T-cell (primary cell): ENCODE measurements around the gene NUDT14. TPM values are rescaled to one million over a fixed set of nuclear protein-coding genes. Genes with fewer than 3 reads are reported as not detected.

Experiments
- ATAC-seq, 4 experiments: fragments of 200-7000 bp in 3 of 4; fragments of 150-1000 bp in 1 of 4; cut with Tn5 transposase; replicated peaks in 1 of 4; 1 replicate in 3 of 4; 2 replicates in 1 of 4; pipeline ENCODE4 v1.10.0; 2021; ENCODE audit warnings: moderate library complexity in 3 of 4, mild to moderate bottlenecking in 2 of 4, moderate number of reproducible peaks in 1 of 4
- CTCF ChIA-PET, 2 donors: fragments of 300-600 bp; sonication (Branson Sonifier 250); formaldehyde crosslinking; loops; one replicate each; lab custom pipeline; 2022; ENCODE audit warnings: antibody characterized with exemption in 2 of 2; lab: Charles Lee
- POLR2A ChIA-PET, 2 donors: fragments of 300-600 bp; sonication (Branson Sonifier 250); formaldehyde crosslinking; loops; one replicate each; lab custom pipeline; 2022; ENCODE audit warnings: antibody characterized with exemption in 2 of 2; lab: Charles Lee
- DNase-seq, 35 experiments: peaks; one replicate each; pipeline versions ENCODE4 v3.0.0 to v3.0.0-alpha.2; 2013 to 2023
- H3K27ac ChIP-seq: one replicate; pipeline ENCODE4 v1.5.1; 2013; ENCODE audit warnings: low read length
- H3K27me3 ChIP-seq, 2 experiments: replicated peaks in 1 of 2; 1 replicate in 1 of 2; 2 replicates in 1 of 2; pipeline versions ENCODE4 v1.6.1 to v1.7.0; 2013; ENCODE audit warnings: low read length in 1 of 2, mixed read lengths in 1 of 2; ENCODE audit not compliant: control insufficient read depth in 2 of 2, insufficient read depth in 2 of 2; ENCODE audit errors: extremely low read depth in 1 of 2
- H3K36me3 ChIP-seq, 2 donors: 1 replicate in 1 of 2; 2 replicates in 1 of 2; pipeline versions ENCODE4 v1.6.1 to v1.7.0; 2013; ENCODE audit warnings: low read length in 1 of 2; ENCODE audit not compliant: control insufficient read depth in 2 of 2, insufficient read depth in 1 of 2; ENCODE audit errors: extremely low read depth in 1 of 2
- H3K4me1 ChIP-seq, 2 experiments: 1 replicate in 1 of 2; 2 replicates in 1 of 2; pipeline versions ENCODE4 v1.6.1 to v1.7.0; 2013; ENCODE audit warnings: low read length in 2 of 2, mixed read lengths in 1 of 2; ENCODE audit not compliant: insufficient read depth in 2 of 2, control insufficient read depth in 1 of 2; ENCODE audit errors: extremely low read depth in 1 of 2
- H3K4me3 ChIP-seq, 2 donors: 1 replicate in 1 of 2; 2 replicates in 1 of 2; pipeline versions ENCODE4 v1.5.1 to v1.7.0; 2013; ENCODE audit warnings: mild to moderate bottlenecking in 2 of 2, low read length in 1 of 2, moderate library complexity in 1 of 2; ENCODE audit not compliant: control insufficient read depth in 1 of 2; ENCODE audit errors: extremely low read depth in 1 of 2
- H3K9me3 ChIP-seq: 2 replicates; pipeline ENCODE4 v1.7.0; 2013
- H3K27ac Mint-ChIP-seq, 2 donors: one replicate each; pipeline ENCODE4 v1.8.0; 2020 to 2021; ENCODE audit warnings: mild to moderate bottlenecking in 2 of 2, mixed read lengths in 2 of 2
- H3K27me3 Mint-ChIP-seq, 2 donors: one replicate each; pipeline ENCODE4 v1.8.0; 2021 to 2022; ENCODE audit warnings: mixed read lengths in 2 of 2
- H3K36me3 Mint-ChIP-seq: one replicate; pipeline ENCODE4 v1.8.0; 2021; ENCODE audit warnings: mixed read lengths
- H3K4me1 Mint-ChIP-seq, 3 donors: one replicate each; pipeline ENCODE4 v1.8.0; 2020 to 2022; ENCODE audit warnings: mixed read lengths in 3 of 3, mild to moderate bottlenecking in 1 of 3
- H3K4me3 Mint-ChIP-seq, 3 donors: one replicate each; pipeline ENCODE4 v1.8.0; 2020 to 2022; ENCODE audit warnings: mild to moderate bottlenecking in 3 of 3, mixed read lengths in 3 of 3, moderate library complexity in 3 of 3
- H3K9me3 Mint-ChIP-seq, 3 donors: one replicate each; pipeline ENCODE4 v1.8.0; 2020 to 2022; ENCODE audit warnings: mixed read lengths in 3 of 3
- WGBS: methylation state at CpG from one replicate; pipeline ENCODE4 v1.1.5; 2013; ENCODE audit warnings: missing lambda C conversion rate; ENCODE audit not compliant: insufficient coverage; 5-methylcytosine and 5-hydroxymethylcytosine counted together
- total RNA-seq, 35 experiments: library from RNA in 6 of 35; stranded (reverse) in 6 of 35; fragments of 120-200 nt in 1 of 35; gene quantifications; one replicate each; pipeline versions ENCODE4 v1.2.1 to v1.2.4 and lab custom pipeline; 2013 to 2026

NUDT14 gene
- total RNA-seq, 5 donors from 2014 or later (not counting 1 experiment from before 2014, with no cell fraction given), result 10.0 to 25.5 (median 20.2) TPM

DNA sequence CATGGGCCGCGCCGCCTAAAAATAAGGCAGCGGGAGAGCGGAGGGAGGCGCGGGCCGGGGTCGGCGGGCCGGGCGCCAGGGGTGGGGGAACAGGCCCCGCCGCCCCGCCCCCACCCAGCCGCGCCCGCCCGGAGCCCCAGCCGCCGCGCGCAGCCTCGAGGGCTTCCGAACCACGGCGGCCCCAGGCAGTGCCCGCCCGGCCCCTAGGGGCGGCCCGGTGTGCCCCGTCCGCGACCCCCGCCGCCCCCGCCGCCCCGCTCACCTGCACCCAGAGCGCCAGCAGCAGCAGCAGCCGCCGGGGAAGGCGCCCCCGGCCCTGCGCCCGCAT is 13.1 kb downstream of the NUDT14 start:
- Mint-ChIP-seq H3K4me1 (peaks cover 9 to 21% (median 19%) of the 10 kb centered on the region in 3 donors), H3K36me3 (no peaks in the 10 kb centered on the region), H3K9me3 (no peaks in the 10 kb centered on the region), H3K4me3 (peak overlapping the region; percentile 31 to 59 (median 52)), H3K27ac (no peak overlapping the region), H3K27me3 (peaks cover 7 to 20% of the 10 kb centered on the region in 2 donors)
- Histone ChIP-seq H3K4me1 (peaks cover 2 to 30% of the 10 kb centered on the region in 2 experiments), H3K27ac (no peak overlapping the region), H3K4me3 (peak overlapping the region in 1 of 2 donors; percentile 69), H3K9me3 (no peaks in the 10 kb centered on the region), H3K36me3 (no peaks in the 10 kb centered on the region), H3K27me3 (peaks cover 0 to 66% of the 10 kb centered on the region in 2 experiments)
- ChIA-PET POLR2A (no interaction called here), CTCF (interaction anchor here in 1 of 2 donors (0.6 kb wide), 1 partner anchor 184 kb away, joined by 3 read pairs; no protein-coding TSS in a partner anchor)
- peak in 1 of 4 experiments; percentile 3 for ATAC-seq
- DNase-seq, result no peak
- 1% methylated on average over 40 of the region's 46 CpGs for WGBS

- Histone ChIP-seq H3K27ac (no peak overlapping the region), H3K4me1 (peaks cover 2 to 30% of the 10 kb centered on the region in 2 experiments), H3K9me3 (no peaks in the 10 kb centered on the region), H3K27me3 (peaks cover 0 to 67% of the 10 kb centered on the region in 2 experiments), H3K36me3 (no peaks in the 10 kb centered on the region), H3K4me3 (peak overlapping the region in 1 of 2 donors; percentile 69)
- Mint-ChIP-seq H3K4me1 (peaks cover 9 to 21% (median 19%) of the 10 kb centered on the region in 3 donors), H3K36me3 (no peaks in the 10 kb centered on the region), H3K27me3 (peaks cover 7 to 20% of the 10 kb centered on the region in 2 donors), H3K9me3 (no peaks in the 10 kb centered on the region), H3K4me3 (peak overlapping the region; percentile 31 to 59 (median 52)), H3K27ac (no peak overlapping the region)
- 5% methylated on average over 106 of the region's 116 CpGs for WGBS
- POLR2A ChIA-PET, result no interaction called here
- ATAC-seq, result no peak
- peak in 2 of 35 experiments; percentile 16 to 33 for DNase-seq
- CTCF ChIA-PET, result no interaction called here
These were observed 13.6 kb downstream of the NUDT14 start for GRCh38 chr14:105167303-105168092.

DNA sequence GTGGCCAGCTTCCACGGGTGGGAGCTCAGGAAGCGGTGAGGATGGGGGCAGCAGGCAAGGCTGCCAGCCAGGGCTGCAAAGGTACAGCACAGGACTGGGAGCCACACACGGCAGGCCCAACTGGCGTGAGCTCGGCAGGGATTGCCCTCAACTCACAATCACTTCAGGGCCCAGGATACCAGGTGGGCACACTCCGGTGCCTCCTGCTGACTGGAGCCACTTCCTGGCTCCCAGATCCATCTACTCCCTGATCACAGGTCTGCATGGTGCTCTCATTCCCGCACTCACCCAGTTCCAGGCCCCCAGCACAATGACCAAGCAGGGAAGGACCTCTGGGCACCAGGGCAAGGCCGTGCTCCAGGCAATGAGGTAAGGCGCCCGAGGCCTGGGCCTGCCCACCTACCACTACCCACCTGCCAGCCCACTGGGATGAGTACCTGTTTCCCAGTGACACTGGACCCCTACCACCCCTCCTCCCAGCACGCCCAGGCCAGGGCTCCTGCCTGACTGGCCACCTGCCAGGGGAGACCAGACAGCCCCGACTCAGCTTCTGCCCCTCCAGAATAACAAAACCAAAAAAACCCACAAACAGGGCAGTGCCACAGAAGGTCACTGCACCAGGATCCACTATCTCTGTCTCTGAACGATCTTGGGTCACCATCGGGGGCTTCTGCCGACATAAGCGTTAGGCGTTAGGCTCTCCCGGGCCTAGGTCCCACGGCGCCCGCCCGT is 14.4 kb downstream of the NUDT14 start:
- Mint-ChIP-seq H3K9me3 (no peaks in the 10 kb centered on the region), H3K4me3 (peak overlapping the region; percentile 53 to 61 (median 58)), H3K4me1 (peaks cover 7 to 19% (median 16%) of the 10 kb centered on the region in 3 donors), H3K27ac (no peak overlapping the region), H3K36me3 (no peaks in the 10 kb centered on the region), H3K27me3 (peaks cover 7 to 20% of the 10 kb centered on the region in 2 donors)
- no peaks in the 10 kb centered on the region for H3K36me3 ChIP-seq
- CTCF ChIA-PET, result no interaction called here
- H3K4me3 ChIP-seq, result no peak overlapping the region
- no peaks in the 10 kb centered on the region for H3K9me3 ChIP-seq
- H3K27ac ChIP-seq, result no peak overlapping the region
- POLR2A ChIA-PET, result no interaction called here
- 78% methylated on average over 21 of the region's 22 CpGs for WGBS
- peaks cover 0 to 66% of the 10 kb centered on the region in 2 experiments for H3K27me3 ChIP-seq
- ATAC-seq (no peak), DNase-seq (no peak)
- peaks cover 2 to 30% of the 10 kb centered on the region in 2 experiments for H3K4me1 ChIP-seq

DNA sequence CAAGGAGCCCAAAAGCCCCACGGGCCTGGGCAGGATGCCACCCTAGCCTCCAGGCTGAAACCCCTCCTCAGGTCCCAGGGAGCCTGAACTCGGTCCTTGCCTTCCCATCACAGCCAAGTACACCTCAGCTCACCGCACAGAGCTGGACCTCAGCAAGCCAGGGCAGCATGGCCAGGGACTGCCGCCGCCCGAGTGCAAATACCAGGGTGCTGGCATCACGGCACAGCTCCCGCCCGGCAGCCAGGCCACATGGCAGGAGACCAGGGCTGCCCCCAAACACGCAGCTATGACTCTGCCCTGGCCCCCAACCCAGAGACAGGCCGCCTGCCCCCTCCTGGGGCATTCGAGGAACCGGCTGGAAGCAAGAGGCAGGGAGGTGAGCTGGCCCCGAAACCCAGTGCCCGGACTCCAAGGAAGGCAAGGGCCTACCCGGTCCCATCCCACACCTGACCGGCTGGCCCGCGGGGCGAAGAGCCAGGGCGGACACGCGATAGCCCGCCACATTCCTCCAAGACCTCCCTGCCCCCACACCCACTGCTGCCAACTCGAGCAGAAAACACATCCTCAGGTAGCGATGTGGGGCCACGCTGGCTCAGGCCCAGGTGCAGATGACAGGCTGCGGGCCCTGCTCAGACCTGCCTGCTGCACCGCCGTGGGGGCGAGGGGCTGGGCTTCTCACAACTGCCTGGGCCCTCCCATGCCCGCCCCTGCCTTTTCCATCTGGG is 15.2 kb downstream of the NUDT14 start:
- Mint-ChIP-seq H3K4me1 (peaks cover 7 to 17% (median 13%) of the 10 kb centered on the region in 3 donors), H3K9me3 (no peaks in the 10 kb centered on the region), H3K4me3 (peak overlapping the region in 2 of 3 donors; percentile 21 to 33), H3K27ac (peak overlapping the region in 1 of 2 donors; percentile 11), H3K36me3 (no peaks in the 10 kb centered on the region), H3K27me3 (peaks cover 7 to 20% of the 10 kb centered on the region in 2 donors)
- no peak for DNase-seq
- Histone ChIP-seq H3K36me3 (no peaks in the 10 kb centered on the region), H3K4me1 (peaks cover 0 to 26% of the 10 kb centered on the region in 2 experiments), H3K9me3 (no peaks in the 10 kb centered on the region), H3K27me3 (peaks cover 0 to 58% of the 10 kb centered on the region in 2 experiments), H3K4me3 (no peak overlapping the region), H3K27ac (no peak overlapping the region)
- no peak for ATAC-seq
- ChIA-PET POLR2A (no interaction called here), CTCF (no interaction called here)
- WGBS, result 91% methylated on average over 18 of the region's 32 CpGs

DNA sequence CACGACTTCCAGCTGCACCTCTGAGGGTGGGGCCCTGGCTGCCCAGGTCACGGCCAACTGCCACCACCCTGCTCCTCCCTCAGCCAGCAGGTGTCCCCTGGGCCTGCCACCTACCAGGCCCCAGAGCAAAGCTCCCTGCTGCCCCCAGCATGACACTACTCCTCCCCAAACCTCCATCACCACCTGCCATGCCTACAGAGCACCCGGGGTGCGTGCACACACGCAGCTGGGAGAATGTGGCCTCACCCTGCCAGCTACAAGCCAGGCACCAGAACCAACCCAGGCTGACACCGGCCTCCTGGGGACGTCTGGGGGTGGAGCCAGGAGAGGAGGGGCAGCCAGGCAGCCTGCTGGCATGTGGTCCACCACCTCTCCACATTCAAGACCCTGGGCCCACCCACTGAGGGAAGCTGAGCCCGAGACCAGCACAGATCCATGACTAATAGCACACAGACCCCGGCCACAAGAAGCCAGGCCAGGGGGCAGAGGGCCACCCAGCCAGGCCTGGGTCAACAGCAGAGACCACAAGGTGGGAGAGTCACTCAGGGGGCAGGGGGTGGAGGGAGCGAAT is 15.9 kb downstream of the NUDT14 start:
- Mint-ChIP-seq H3K9me3 (no peaks in the 10 kb centered on the region), H3K27me3 (peaks cover 7 to 19% of the 10 kb centered on the region in 2 donors), H3K36me3 (no peaks in the 10 kb centered on the region), H3K4me1 (peaks cover 3 to 12% (median 10%) of the 10 kb centered on the region in 3 donors), H3K27ac (no peak overlapping the region), H3K4me3 (peak overlapping the region in 1 of 3 donors; percentile 33)
- no peak for ATAC-seq
- Histone ChIP-seq H3K9me3 (no peaks in the 10 kb centered on the region), H3K4me3 (no peak overlapping the region), H3K4me1 (peaks cover 0 to 19% of the 10 kb centered on the region in 2 experiments), H3K27ac (no peak overlapping the region), H3K36me3 (no peaks in the 10 kb centered on the region), H3K27me3 (peaks cover 0 to 51% of the 10 kb centered on the region in 2 experiments)
- no peak for DNase-seq
- 77% methylated on average over 2 of the region's 10 CpGs for WGBS
- ChIA-PET CTCF (no interaction called here), POLR2A (no interaction called here)
